NCI-H2081 (cell line): Measurements from ENCODE around the gene ACSF2.

ENCODE experiments used
- DNase-seq, 2 experiments: peaks; one replicate each; lab custom pipeline; 2025; lab: John Stamatoyannopoulos, UW

Gene ACSF2

DNA sequence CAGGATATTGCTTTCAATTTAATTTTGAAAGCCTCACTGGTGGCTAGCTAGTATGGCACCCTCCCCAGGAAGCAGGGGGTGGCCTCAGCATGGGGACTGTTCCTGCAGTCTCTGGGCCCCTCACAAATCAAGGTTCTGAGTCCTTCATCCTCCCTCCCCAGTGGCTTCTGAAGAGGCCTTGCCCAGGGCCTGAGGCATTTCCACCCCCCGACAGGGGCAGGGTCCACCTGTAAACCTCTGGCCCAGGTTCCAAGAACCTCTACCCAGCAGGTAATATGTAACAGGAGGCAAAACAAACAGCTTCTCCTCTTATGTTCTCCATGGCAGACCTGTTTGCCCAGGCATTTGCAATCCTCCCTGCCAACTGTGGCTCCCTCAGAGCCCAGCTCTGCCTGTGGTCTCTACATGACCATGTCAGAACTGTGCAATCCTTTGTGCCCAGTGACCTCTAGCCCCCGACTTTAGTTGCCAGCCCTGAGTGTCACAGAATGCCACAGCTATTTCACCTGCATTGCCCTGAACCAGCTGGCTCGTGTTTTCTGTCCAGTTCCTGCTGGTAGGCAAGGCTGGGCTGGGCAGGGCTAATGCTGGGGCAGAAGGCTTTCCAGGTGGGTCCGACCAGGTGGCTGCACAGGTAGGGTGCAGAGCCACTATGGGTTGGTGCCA lies 14.3 kb downstream of the ACSF2 start:
- peak; percentile 38 to 77 for DNase-seq

DNA sequence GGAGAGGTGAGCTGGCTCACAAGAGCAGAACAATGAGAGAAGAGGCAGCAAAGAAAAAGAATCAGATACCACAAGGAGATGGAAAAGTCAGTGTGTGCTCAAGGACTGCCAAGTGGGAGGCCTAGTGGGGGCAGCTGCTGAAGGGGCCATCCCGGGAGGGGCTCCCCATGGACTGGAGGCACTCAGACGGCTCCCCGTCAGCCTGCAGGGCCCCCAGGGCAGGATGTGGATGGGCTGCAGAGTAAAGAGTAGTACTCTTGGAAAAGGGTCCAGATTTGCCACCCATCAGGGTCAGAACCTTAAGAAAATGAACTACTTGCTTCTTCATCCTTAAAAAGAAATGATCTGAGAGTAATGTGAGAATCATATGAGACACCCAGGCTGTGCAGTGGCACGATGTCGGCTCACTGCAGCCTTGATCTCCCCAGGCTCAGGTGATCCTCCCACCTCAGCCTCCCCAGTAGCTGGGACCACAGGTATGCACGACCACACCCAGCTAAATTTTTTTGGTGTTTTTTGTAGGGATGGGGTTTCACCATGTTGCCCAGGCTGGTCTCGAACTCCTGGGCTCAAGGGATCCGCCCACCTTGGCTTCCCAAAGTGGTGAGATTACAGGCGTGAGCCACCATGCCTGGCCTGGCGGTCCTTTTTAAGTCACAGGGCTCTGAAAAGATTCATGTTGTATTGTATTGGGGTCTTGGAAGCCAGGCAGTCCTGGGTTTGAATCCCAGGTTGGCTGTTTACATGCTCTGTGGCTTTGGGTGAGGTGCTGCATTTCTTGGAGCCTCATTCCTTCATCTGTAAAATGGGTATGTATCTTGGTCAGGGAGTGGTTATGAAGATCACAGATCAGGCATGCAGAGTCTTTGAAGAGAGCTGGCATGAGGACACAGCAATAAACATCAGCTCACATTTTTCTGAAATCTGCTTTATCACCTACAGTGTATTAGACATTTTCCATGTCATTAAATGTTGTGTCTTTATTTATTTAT lies 15.1 kb downstream of the ACSF2 start:
- no peak for DNase-seq

DNA sequence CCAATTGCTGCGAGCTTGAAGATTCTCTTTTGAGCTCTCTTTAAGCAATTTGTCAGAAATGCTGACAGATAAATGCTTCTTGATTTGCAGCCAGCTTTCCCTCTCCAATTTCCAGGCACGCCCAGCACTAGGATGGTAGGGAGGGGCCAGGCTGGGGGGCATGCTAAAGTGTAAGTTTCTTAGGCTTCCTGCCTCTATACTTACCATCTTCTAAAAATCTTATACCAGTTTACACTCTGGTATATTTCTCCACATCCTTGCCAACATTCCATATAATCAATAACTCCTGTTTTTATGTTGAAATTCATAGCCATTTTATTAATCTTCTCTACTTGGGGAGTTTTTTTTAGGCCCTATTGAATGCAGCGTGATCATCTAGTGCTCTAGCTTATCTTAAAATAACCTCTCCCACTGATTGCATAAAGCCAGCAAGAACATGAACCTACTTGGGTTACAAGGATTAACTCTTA lies 17.5 kb downstream of the ACSF2 start:
- no peak for DNase-seq

DNA sequence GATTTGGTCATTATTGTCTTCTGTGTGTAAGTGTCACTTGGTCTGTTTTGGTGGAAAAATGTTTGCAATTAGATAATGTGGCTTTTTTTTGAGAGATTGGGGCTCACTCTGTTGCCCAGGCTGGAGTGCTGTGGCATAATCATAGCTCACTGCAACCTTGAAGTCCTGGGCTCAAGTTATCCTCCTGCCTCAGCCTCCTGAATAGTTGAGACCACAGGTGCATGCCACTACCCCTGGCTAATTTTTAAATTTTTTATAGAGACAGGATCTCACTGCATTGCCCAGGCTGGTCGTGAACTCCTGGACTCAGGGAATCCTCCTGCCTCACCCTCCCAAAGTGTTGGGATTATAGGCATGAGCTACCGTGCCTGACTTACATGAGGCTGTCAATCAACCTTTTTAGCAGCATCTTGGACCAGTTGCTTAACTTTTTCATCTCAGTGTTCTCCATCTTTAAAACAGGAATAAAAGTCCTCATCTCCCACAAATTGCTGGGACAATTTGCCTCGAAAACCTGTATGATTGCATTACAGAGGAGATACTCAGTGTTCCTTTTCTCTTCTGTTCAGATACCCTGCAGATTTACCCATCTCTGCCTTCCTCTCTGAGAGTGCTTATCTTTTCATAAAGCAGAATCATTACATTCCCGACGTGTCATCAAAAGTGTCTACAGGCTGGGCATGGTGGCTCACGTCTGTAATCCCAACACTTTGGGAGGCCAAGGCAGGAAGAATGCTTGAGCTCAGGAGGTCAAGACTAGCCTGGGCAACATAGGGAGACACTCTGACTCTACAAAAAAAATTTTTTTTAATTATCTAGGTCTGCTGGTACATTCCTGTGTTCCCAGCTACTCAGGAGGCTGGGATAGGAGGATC lies 19.1 kb downstream of the ACSF2 start:
- DNase-seq, result no peak

DNA sequence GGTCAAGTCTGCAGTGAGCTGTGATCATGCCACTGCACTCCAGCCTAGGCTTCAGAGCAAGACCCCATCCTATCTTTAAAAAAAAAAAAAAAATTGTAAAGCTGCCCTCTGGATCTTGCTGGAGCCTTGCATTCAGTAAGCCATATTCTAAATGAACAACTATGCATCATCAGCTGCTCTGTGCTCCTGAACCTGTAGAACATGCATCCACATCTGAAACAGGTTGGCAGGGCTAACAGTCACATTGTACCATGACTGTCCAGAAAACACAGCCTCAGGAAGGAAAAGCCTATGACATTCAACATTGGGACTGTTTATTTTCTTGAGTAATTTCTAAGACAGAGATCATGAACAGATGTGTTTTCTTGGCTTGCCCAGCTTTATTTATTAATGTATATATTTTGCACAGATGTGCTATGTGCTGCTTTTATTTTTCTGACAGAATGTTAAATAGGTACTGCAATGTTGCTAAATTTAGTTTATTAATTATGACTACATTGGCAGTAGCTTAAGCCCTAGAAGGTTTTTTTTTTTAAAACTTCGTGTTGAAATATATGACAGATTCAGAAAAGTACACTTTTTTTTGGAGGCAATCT lies 19.8 kb downstream of the ACSF2 start:
- no peak for DNase-seq

DNA sequence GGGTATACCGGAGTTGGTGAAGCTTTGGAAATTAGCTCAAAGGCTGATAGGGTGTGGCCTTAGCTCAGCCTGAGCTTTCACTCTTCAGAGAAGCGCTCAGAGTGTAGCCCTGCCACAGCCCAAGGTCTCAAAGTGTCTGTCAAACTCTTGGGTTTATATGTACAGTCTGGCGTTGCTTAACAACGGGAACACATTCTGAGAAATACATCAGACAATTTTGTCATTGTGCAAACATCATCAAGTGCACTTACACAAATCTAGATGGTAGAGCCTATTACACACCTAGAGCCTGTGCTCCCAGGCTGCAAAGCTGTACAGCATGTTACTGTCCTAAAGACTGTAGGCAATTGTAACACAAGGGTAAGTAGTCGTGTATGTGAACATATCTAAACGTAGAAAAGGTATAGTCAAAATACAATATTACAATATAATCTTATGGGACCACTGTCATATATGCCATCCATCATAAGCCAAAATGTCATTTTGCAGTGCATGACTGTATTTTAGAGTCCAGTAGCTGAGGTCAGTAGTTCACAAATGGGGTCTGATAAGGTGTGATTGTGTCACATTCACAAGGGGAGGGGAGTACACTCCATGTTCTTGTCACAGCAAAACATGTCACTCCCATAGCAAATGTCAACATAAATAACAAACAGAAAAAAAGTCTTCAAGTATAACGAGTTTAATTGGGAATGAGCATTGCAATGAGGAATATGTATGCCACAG lies 22.0 kb downstream of the ACSF2 start:
- DNase-seq, result peak in 1 of 2 experiments; percentile 47

DNA sequence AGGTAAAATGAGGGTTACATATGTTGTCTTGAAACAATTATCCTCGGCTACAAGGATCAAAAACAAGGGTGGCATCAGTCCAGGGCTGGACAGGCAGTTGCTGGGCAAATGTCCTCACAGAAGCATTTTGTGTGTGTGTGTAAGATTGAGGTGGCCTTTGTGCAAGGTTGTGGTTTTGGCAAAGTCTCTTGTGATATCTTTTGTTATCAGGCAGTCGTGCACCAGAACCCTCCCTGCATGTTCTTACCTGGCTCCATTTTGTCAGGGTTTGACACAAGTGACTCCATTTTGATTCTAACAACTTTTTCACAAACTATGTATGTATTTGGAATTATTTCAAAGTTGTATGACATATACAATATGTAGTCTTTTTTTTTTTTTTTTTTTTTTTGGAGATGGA lies 22.6 kb downstream of the ACSF2 start:
- no peak for DNase-seq

DNA sequence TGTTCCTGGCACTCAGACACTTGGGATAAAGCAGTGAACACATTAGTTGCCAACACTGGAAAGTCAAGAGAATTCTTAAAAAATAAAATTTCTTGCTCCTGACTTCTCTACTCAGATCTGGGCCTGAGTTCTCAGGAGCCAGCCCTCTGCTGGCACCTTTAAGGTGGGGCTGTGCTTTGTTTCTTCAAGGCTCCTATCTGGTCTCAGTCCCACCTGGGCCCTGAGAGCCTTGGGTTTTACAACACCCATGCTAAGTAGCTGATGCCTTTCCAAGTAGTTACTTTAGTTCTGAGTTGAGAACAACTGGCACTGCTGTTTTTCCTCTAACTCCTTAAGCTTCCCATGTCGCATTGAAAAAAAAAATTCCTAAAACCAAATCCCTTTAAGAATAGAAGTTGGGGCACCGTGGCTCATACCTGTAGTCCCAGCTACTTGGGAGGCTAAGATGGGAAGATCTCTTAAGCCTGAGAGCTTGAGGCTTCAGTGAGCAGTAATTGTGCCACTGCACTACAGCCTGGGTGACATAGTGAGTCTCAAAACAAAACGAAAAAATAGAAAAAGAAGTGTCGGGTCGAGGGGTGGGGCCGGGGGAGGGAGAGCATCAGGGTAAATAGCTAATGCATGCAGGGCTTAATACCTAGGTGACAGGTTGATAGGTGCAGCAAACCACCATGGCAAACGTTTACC lies 26.1 kb downstream of the ACSF2 start:
- DNase-seq, result no peak

DNA sequence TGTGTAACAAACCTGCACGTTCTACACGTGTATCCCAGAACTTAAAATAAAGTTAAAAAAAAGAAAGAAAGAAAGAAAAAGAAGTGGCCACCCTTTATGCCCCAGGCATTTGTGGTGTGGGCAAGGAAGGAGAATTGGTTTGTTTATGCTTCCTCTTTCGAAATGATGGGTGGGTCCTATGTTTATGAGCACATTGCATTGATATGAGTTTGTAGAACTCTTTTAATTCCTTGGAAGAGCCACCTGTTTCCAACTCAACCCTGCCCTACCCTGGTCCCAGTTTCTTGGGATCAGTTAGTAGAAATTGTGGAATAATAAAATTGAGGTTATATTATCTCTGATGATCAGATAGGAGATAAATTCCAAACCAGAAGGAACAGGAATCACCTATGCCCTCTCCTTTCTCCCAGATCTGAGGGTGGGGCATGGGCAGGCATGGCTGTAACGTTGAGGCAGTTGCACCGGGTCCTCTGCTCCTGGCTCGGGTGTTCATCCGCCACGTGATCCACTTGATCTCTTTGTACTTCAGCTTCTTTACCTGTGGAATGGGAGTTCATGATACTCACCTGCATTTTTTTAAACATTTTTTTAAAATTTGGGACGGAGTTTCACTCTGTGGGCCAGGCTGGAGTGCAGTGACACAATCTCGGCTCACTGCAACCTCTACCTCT lies 26.7 kb downstream of the ACSF2 start:
- no peak for DNase-seq

DNA sequence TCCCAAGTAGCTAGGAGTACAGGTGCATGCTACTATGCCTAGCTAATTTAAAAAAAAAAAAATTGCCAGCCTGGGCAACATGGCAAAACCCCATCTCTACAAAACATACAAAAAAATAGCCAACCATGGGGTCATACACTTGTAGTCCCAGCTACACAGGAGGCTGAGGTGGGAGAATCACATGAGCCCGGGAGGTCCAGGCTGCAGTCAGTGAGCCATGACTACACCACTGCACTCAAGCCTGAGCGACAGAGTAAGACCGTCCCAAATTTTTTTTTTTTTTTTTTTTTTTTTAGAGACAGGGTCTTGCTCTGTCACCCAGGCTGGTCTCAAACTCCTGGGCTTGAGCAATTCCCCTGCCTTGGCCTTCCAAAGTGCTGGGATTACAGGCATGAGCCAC lies 27.9 kb downstream of the ACSF2 start:
- DNase-seq, result no peak

DNA sequence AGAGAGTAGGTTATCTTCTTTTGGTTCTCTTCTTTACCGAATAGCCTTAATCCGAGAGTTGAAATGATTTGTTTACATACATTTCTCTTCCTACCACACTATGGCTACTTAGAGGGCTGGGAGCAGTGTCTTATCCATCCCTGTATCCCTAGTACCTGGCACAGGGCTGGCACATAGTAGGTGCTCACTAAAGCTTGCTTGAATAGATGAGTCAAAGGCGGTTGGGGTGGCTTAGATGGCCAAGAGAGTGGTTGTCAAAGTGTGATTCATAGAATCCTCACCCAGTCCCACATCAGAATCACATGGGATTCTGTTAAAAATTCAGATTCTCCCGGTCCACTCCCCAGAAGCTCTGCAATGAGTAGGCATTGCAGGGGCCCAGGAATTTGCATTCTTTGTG lies 31.6 kb downstream of the ACSF2 start:
- no peak for DNase-seq

DNA sequence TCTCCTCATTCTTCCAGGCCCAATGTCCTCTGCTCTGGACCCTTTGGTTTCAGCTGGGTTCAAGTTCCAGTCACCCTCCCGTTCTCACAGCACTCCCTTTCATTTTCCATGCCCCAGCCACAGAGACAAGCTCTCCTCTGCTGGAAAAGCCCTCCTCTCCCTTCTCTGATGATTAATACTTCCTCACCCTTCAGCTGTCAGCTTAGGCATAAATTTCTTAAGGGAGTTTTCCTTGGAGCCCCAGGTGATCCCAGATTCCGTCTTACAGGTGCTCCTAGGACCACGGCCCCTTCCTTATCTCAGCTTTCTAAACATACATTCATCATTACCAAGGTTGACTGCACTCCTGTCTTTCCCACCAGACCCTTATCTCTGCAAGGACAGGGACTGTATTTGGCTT lies 32.3 kb downstream of the ACSF2 start:
- no peak for DNase-seq

DNA sequence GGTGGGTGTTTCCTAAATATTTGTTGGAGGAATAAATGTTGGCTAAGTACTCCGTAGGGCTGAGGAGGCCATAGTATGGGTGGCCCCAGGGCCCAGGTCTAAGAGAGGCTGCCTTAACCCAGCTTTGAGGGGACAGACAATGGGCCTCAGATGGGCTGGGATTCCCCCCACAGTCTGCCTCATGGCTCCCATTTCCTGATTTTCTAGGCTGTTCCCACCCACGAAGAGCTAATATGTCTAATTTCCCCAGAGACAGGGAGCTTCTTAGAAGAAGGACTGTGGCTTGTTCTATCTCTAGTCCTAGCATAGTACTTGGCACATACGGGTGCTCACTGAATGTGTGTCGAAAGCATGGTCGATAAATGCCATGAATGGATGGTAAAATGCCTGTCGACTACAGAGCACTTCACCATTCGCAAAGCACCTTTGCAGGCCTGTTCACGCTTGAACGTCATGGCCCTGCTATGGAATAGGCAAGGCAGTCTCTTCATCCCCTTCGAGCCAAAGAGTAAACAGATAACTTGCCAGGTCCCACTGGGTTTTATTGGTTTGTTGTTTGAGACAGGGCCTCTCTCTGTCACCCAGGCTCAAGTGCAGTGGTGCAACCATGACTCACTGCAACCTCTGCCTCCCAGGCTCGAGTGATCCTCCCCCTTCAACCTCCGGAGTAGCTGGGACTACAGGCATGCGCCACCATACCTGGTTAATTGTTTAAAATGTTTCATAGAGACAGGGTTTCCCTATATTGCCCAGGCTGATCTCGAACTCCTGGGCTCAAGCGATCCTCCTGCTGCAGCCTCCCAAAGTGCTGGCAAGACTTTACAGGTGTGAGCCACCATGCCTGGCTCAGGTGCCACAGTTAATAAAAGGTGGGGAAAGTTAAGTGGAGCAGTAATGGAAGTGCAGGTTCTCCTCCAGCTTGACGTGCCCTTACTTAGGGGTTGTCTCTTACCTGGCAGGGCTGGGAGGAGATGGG lies 33.0 kb downstream of the ACSF2 start:
- DNase-seq, result no peak

DNA sequence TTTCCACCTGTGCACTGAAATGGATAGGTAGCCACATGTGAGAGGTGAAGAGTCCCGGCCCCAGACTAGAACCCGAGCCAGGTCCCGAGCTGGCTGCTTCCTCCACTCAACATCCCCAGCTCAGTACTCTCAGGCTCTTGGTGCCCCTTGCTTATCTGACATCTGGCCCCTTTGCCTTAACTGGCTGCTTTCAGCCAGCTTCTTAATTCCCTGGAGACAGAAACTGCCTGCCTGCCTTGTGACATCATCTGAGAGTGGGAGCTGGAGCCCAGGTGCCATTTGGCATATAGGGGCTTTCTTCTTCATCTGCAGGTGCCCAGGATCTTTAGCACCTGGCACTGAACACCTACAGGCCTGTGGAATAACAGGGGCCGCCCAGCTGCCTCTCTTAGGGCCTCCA lies 33.7 kb downstream of the ACSF2 start:
- no peak for DNase-seq

DNA sequence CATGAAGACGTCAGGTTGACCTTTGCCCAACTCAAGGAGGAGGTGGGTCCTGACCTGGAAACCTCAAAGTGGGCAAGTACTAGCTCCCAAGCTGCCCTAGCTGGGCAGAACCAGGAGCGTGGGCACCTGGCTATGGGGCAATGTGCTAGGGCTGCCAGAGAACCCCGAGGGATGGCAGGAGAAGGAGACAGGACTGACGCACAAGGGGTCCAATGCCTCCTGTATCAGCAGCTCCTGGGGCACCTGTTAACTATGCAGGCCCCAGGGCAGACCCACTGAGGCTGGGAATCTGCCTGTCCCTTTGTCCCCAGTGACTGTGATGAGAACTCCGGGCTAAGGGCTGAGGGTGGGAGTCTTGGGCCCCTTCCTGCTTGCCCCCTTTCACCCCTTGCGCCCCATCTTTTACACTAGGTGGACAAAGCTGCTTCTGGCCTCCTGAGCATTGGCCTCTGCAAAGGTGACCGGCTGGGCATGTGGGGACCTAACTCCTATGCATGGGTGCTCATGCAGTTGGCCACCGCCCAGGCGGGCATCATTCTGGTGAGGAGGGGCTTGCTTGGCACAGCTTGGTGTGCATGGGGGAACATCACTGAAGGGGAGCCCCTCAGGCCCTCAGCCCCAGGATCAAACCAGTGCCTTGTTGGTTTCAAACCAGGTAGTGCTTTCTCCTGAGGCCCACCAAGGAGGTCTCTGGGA lies 35.0 kb downstream of the ACSF2 start:
- no peak for DNase-seq

DNA sequence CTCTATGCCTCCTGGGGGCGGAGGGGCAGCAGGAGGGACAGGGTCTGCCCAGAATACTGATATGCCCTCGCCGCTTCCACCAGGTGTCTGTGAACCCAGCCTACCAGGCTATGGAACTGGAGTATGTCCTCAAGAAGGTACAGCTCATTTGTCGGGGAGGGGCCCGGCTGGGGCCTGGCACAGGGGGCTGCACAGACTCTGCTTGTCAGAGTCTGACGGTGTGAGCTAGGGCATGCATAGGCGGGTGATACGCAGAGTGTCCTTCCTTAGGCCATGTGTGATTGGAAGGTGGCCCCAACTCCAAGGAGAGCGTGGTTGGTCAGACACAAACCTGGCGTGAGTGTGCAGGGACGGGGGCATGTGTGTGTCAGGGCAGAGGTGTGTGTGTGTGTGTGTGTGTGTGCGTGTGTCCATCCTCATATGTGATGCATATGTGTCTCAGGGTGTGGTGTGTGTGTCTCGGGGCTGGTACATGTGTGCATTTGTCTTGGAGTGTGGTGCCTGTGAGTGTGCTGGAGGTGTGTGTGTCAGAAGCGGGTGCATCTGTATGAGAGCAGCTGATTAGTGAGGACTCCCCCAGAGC lies 35.6 kb downstream of the ACSF2 start:
- no peak for DNase-seq

DNA sequence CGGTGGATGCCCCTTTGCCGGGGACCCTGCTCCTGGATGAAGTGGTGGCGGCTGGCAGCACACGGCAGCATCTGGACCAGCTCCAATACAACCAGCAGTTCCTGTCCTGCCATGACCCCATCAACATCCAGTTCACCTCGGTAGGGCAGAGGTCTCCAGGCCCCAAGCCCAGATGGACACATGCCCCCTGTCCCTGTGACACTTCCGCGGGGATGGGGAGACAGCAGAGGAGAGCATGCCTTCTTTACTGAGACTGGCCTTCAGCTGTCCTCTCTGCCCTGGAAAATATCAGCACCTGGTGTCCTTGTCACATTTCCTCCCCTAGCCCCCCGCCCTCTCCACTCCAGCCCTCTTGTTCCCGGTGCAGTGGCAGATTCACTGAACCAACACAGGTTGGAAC lies 36.4 kb downstream of the ACSF2 start:
- no peak for DNase-seq

DNA sequence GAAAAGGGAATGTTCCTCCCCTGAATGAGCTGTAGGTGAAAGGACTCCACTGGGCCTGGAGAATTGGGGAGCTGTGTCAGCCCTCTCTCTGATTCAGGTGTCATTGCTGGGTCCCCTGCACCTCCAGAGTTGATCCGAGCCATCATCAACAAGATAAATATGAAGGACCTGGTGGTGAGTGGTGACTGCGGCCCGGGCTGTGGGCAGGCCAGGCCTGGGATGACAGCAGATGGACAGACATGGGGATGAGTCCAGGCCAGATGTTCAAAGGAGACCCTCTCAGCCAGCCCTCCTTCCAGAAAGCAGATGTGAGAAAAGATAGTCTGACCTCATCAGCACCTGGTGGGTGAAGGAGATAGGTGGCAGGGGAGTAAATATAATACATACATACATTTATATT lies 38.1 kb downstream of the ACSF2 start:
- DNase-seq, result no peak
